AG09309 (cell line): ENCODE data around the gene DRAM1.
"Not testable (repeated sequence)": the region's sequence is repeated elsewhere in the genome, so short reads cannot be mapped to it uniquely, and the experiment has no call there.

Source experiments
- DNase-seq: peaks from one replicate; pipeline ENCODE4 v3.0.0-alpha.2; 2010; ENCODE audit warnings: low read depth
- H3K4me3 ChIP-seq: 2 replicates; pipeline ENCODE4 v1.5.1; 2011; ENCODE audit warnings: mild to moderate bottlenecking, low read depth, low read length, moderate library complexity; ENCODE audit not compliant: control insufficient read depth
- TF ChIP-seq, protein P1 (sequence below): IDR thresholded peaks from 2 replicates; pipeline ENCODE4 v1.5.1; 2011; ENCODE audit warnings: mild to moderate bottlenecking, low read depth, low read length, inconsistent platforms; ENCODE audit not compliant: insufficient read depth, control insufficient read depth; ENCODE audit errors: missing control alignments

DRAM1 gene

DNA sequence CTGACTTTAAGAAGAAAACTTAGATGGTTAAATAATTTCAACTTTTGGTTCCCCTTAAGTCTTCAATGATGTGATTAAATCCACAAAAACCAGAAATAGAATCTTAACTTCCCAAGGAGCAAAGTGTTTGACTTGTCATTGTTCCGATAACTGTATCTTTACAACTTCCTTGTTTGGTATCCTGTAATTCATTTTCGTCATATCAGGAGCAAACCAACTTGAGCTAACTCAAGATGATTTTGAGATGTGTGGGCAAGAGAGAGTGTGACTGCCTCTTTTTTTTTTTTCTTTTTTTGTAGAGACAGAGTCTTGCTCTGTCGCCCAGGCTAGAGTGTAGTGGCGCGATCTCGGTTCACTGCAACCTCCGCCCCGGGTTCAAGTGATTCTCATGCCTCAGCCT lies 25.3 kb downstream of the DRAM1 start:
- no peak for DNase-seq
- TF ChIP-seq, protein P1, sequence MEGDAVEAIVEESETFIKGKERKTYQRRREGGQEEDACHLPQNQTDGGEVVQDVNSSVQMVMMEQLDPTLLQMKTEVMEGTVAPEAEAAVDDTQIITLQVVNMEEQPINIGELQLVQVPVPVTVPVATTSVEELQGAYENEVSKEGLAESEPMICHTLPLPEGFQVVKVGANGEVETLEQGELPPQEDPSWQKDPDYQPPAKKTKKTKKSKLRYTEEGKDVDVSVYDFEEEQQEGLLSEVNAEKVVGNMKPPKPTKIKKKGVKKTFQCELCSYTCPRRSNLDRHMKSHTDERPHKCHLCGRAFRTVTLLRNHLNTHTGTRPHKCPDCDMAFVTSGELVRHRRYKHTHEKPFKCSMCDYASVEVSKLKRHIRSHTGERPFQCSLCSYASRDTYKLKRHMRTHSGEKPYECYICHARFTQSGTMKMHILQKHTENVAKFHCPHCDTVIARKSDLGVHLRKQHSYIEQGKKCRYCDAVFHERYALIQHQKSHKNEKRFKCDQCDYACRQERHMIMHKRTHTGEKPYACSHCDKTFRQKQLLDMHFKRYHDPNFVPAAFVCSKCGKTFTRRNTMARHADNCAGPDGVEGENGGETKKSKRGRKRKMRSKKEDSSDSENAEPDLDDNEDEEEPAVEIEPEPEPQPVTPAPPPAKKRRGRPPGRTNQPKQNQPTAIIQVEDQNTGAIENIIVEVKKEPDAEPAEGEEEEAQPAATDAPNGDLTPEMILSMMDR = no peak
- no peak overlapping the region for H3K4me3 ChIP-seq

DNA sequence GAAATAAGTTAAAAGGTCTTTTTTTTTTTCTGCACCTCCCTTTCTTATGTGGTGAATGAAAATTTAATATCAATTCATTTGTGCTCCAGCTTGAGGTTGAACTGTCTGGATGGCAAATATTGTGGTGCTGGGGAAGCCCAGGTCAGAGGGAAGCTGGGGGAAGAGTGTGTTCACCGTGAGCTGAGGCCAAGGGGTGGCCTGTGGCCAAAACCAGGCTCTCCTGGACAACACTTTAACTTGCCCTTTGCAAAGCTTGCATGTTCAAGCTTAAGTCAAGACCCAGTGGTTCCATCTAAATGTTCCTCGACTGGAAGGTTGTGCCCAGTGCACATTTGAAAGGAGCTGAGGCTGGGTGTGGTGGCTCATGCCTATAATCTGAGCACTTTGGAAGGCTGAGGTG lies 28.8 kb downstream of the DRAM1 start:
- DNase-seq = no peak

DNA sequence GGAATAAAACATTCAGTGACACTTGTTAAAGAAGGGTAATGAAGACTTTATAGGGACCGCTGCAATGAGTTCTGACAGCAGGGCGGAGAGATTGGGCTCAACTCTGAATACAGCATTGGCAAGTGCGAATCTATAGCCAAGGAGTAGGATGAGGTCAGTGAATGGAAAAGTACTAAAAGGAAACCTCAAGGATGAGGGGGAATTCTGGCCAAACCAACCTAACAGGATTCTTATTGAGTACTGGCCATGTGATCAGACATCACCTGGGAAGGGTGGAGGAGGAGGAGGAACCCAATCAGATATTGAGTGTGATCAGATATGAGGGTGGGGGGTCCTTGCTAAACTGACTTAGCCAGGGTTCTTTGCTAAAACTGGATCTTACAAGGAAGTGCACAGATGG lies 31.0 kb downstream of the DRAM1 start:
- DNase-seq = no peak
- TF ChIP-seq, protein P1 = no peak
- H3K4me3 ChIP-seq = no peak overlapping the region

More for the DNA sequence above, 28.8 kb downstream of the DRAM1 start:
- H3K4me3 ChIP-seq = no peak overlapping the region
- TF ChIP-seq, protein P1 = no peak

DNA sequence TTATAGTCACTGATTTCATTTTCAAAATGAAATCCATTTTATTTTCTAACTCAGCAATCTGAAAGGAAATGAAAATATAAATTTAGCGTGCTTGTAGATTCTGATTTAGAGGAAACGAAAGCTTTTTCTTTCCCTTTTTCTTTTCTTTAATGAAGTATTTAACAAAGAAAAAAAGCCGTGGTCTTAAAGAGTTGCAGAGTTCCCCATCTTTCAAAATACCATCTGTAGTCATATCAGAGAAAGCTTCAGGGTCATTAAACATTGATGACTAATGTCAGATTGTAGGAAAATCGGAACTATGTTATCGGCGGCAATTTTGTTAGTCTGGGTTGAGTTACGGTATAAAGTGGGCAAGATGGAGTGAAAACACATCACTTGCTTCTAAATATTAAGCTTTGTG lies 32.3 kb downstream of the DRAM1 start:
- no peak for DNase-seq
- no peak overlapping the region for H3K4me3 ChIP-seq
- TF ChIP-seq, protein P1 = no peak

DNA sequence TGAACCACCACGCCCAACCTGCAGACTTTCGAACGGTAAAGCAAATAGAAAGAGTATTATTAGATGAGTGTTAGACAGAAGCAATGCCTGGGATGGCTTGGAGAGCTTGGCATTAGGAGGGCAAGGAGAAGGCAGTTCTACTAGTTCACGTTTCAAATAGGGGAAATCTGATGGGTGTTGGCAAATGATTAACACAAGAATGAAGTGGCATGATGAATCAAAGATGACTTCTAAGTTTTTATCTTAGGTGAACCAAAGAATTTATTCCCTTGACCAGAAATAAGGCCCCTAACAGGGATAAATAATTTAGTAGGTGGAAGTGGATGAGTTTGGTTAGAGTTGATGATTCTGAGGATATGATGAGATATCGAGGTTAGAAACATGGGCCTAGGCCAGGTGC lies 38.5 kb downstream of the DRAM1 start:
- TF ChIP-seq, protein P1 = no peak
- DNase-seq = no peak
- no peak overlapping the region for H3K4me3 ChIP-seq

DNA sequence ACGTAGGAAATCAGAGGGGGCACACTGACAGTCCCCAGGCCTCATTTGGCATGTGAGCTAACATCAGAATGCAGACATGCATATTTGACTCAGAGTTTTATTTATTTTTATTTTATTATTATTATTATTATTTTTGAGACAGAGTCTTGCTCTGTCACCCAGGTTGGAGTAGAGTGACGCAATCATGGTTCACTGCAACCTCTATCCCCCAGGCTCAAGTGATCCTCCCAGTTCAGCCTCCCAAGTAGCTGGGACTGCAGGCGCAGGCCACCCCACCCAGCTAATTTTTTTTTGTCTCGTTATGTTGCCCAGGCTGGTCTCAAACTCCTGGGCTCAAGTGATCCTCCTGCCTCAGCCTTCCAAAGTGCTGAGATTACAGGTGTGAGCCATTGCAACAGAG lies 41.4 kb downstream of the DRAM1 start:
- not testable (repeated sequence) for DNase-seq

DNA sequence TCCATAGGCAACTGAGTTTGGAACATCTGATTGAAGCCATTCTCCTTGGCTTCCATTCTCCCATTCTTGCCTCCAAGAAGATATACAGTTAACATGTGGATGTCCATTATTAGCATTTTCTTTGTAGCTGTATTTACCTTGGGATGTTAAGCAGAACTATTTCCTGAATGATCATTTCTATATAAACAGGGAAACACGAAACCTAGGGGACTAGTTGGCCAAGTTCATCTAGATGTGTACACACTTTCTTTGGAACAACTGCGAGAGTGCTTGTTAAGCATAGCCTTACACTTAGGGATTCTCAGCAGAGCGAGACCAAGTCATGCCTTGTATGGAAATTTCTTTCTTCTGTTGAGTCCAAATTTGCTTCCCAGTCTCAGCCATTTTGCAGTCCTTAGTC lies 42.1 kb downstream of the DRAM1 start:
- TF ChIP-seq, protein P1 = no peak
- DNase-seq = no peak

More for the DNA sequence above, 41.4 kb downstream of the DRAM1 start:
- H3K4me3 ChIP-seq = not testable (repeated sequence)

DNA sequence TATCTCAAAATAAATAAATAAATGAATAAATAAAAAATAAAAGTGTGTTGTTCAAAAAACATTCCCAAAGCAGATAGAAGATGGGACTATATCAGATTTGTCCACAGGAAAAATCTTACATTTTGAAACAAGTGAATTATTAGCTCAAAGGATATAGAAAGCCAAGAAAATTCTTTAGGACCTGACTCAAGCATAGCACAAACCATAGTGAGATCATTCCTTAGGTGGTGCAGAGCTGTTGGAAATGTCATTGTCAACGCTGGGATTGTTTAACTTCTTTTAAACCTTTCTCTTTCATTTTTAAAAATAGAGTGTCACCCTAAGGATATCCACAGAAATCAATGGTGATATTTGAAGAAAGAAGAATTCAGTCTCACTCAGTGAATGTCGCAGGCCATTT lies 43.5 kb downstream of the DRAM1 start:
- TF ChIP-seq, protein P1 = no peak
- no peak overlapping the region for H3K4me3 ChIP-seq
- DNase-seq = no peak

More for the DNA sequence above, 42.1 kb downstream of the DRAM1 start:
- no peak overlapping the region for H3K4me3 ChIP-seq
